Transverse colon (tissue), 4 donors: Measurements from ENCODE around the gene SMPX. TPM values are rescaled to one million over a fixed set of nuclear protein-coding genes. Genes with fewer than 3 reads are reported as not detected.

Experiments used
- DNase-seq: peaks from one replicate; pipeline ENCODE4 v3.0.0-alpha.2; 2019
- H3K27ac ChIP-seq, 4 donors: fragments of 200-600 bp; sonication (generic); 2 replicates each; pipeline ENCODE4 v1.5.1; 2016 to 2018; ENCODE audit warnings: inconsistent platforms in 4 of 4
- H3K27me3 ChIP-seq: fragments of 200-600 bp; sonication (generic); 2 replicates; pipeline ENCODE4 v1.5.1; 2017; ENCODE audit warnings: inconsistent platforms
- H3K36me3 ChIP-seq, 4 donors: fragments of 200-600 bp; sonication (generic); 2 replicates each; pipeline ENCODE4 v1.5.1; 2017 to 2019; ENCODE audit warnings: inconsistent platforms in 4 of 4
- H3K4me1 ChIP-seq, 4 donors: fragments of 200-600 bp; sonication (generic); 2 replicates each; pipeline ENCODE4 v1.5.1; 2017 to 2020; ENCODE audit warnings: inconsistent platforms in 4 of 4
- H3K4me3 ChIP-seq, 4 donors: fragments of 200-600 bp; sonication (generic); 1 replicate in 1 of 4; 2 replicates in 3 of 4; pipeline versions ENCODE4 v1.5.1 to v1.6.1; 2017 to 2019; ENCODE audit warnings: inconsistent platforms in 4 of 4
- H3K9me3 ChIP-seq, 2 donors: fragments of 200-600 bp; sonication (generic); 2 replicates each; pipeline ENCODE4 v1.5.1; 2017 to 2019; ENCODE audit warnings: inconsistent platforms in 2 of 2
- CTCF ChIP-seq, 5 experiments: fragments of 200-600 bp in 3 of 5; fragments of 450-650 bp in 2 of 5; sonication (generic) in 3 of 5; IDR thresholded peaks; 1 replicate in 2 of 5; 2 replicates in 3 of 5; pipeline ENCODE4 v1.5.1; 2016 to 2017; ENCODE audit warnings: antibody characterized with exemption in 5 of 5, inconsistent platforms in 3 of 5, mild to moderate bottlenecking in 2 of 5, moderate library complexity in 1 of 5
- EP300 ChIP-seq: sonication (generic); formaldehyde crosslinking; IDR thresholded peaks from one replicate; pipeline ENCODE4 v1.6.1; 2017; ENCODE audit warnings: antibody characterized with exemption, low read depth
- POLR2A ChIP-seq: fragments of 450-650 bp; IDR thresholded peaks from one replicate; pipeline ENCODE4 v1.6.1; 2016; ENCODE audit warnings: antibody characterized with exemption, mild to moderate bottlenecking, moderate library complexity
- POLR2AphosphoS5 ChIP-seq, 3 donors: sonication (generic); formaldehyde crosslinking; IDR thresholded peaks; one replicate each; pipeline ENCODE4 v1.6.1; 2016; ENCODE audit warnings: antibody characterized with exemption in 3 of 3
- WGBS, 2 donors: methylation state at CpG; one replicate each; pipeline ENCODE4 v1.1.5; 2018; ENCODE audit warnings: low coverage in 1 of 2; 5-methylcytosine and 5-hydroxymethylcytosine counted together
- in situ Hi-C, 4 donors: fragments of 200-750 bp; cut with MboI; loops; one replicate each; pipeline versions ENCODE4 v1.15.0 to v1.15.1; 2017; ENCODE audit warnings: low sequenced_read_pairs in 3 of 4, low pct_ligation_motif_present in 1 of 4, low pct_unique_long_range_greater_than_20kb in 1 of 4
- intact Hi-C: fragments of 100-400 bp; cut with DNase I; formaldehyde crosslinking; loops from one replicate; pipeline ENCODE4 v1.15.1; 2023; ENCODE audit warnings: low total_unique reads
- total RNA-seq, 4 donors: library from RNA; depleted of rRNA; stranded (reverse); fragments of >200 nt; gene quantifications; one replicate each; pipeline ENCODE4 v1.1.0, GENCODE V29; 2016

SMPX gene
- total RNA-seq, 4 donors from 2014 or later = 1.7 to 6.1 TPM; not detected in 2

- Histone ChIP-seq H3K9me3 (no peaks in the 10 kb centered on the region), H3K27me3 (no peaks in the 10 kb centered on the region), H3K4me3 (no peak overlapping the region), H3K36me3 (no peaks in the 10 kb centered on the region), H3K27ac (no peak overlapping the region), H3K4me1 (no peaks in the 10 kb centered on the region)
- TF ChIP-seq POLR2AphosphoS5 (IDR thresholded peaks at IDR 0.05) = no peak
- no peak for TF ChIP-seq EP300
- no peak for TF ChIP-seq POLR2A
- TF ChIP-seq CTCF (IDR thresholded peaks at IDR 0.05) = no peak
- intact Hi-C loops = no loop called here
- no peak for DNase-seq
- in situ Hi-C loops = no loop called here
- WGBS, 2 donors = 48 to 80% methylated on average over 1 to 2 of the region's 2 CpGs
Measured at GRCh38 chrX:21715825-21716224, 42.1 kb downstream of the SMPX start.

- in situ Hi-C loops = no loop called here
- no peak for TF ChIP-seq EP300
- no peak for TF ChIP-seq POLR2A
- no peak for TF ChIP-seq POLR2AphosphoS5 (IDR thresholded peaks at IDR 0.05)
- TF ChIP-seq CTCF (IDR thresholded peaks at IDR 0.05) = no peak
- intact Hi-C loops = no loop called here
- whole genome bisulfite sequencing, 2 donors = 47% methylated on average over 2 of the region's 2 CpGs; no CpG with 5 or more reads in 1 of the 2 donors
- no peaks in the 10 kb centered on the region for H3K4me1 ChIP-seq
- H3K9me3 ChIP-seq = no peaks in the 10 kb centered on the region
- no peaks in the 10 kb centered on the region for H3K27me3 ChIP-seq
- H3K36me3 ChIP-seq = no peaks in the 10 kb centered on the region
- no peak overlapping the region for H3K27ac ChIP-seq
- DNase-seq = no peak
- H3K4me3 ChIP-seq = no peak overlapping the region
Measured at GRCh38 chrX:21715337-21715736, 42.6 kb downstream of the SMPX start.

- Histone ChIP-seq H3K27me3 (no peaks in the 10 kb centered on the region), H3K9me3 (no peaks in the 10 kb centered on the region), H3K4me1 (no peaks in the 10 kb centered on the region), H3K36me3 (no peaks in the 10 kb centered on the region), H3K4me3 (no peak overlapping the region), H3K27ac (no peak overlapping the region)
- in situ Hi-C loops (no loop called here), intact Hi-C loops (no loop called here)
- TF ChIP-seq CTCF (IDR thresholded peaks at IDR 0.05) = no peak
- TF ChIP-seq EP300 = no peak
- TF ChIP-seq POLR2AphosphoS5 (IDR thresholded peaks at IDR 0.05) = no peak
- TF ChIP-seq POLR2A = no peak
- WGBS, 2 donors = 65% methylated on average over 2 of the region's 2 CpGs; no CpG with 5 or more reads in 1 of the 2 donors
- no peak for DNase-seq
Measured at GRCh38 chrX:21711848-21712197, 46.1 kb downstream of the SMPX start.

- 62% methylated on average over 7 of the region's 7 CpGs; no CpG with 5 or more reads in 1 of the 2 donors for WGBS, 2 donors
- no peaks in the 10 kb centered on the region for H3K9me3 ChIP-seq
- DNase-seq = no peak
- H3K4me1 ChIP-seq = no peaks in the 10 kb centered on the region
- intact Hi-C loops = no loop called here
- in situ Hi-C loops = no loop called here
- H3K4me3 ChIP-seq = no peak overlapping the region
- no peaks in the 10 kb centered on the region for H3K36me3 ChIP-seq
- TF ChIP-seq CTCF (IDR thresholded peaks at IDR 0.05) = no peak
- TF ChIP-seq POLR2A = no peak
- H3K27ac ChIP-seq = no peak overlapping the region
- no peaks in the 10 kb centered on the region for H3K27me3 ChIP-seq
Measured at GRCh38 chrX:21711129-21711847, 46.6 kb downstream of the SMPX start.
